Keratinocyte (primary cell): ENCODE data around the gene USP9X.

Experiments
- CTCF ChIP-seq, 3 experiments: IDR thresholded peaks in 1 of 3; conservative IDR thresholded peaks in 1 of 3; optimal IDR thresholded peaks in 1 of 3; 2 replicates in 2 of 3; 3 replicates in 1 of 3; pipeline versions ENCODE3 to v1.5.1; 2011; ENCODE audit warnings: low read length in 3 of 3, mild to moderate bottlenecking in 3 of 3, moderate library complexity in 2 of 3, control low read depth in 1 of 3, inconsistent platforms in 1 of 3; ENCODE audit not compliant: insufficient read depth in 2 of 3; ENCODE audit errors: extremely low read depth in 1 of 3
- EZH2 ChIP-seq: IDR thresholded peaks from one replicate; pipeline ENCODE4 v1.6.1; 2012; ENCODE audit warnings: inconsistent platforms, mild to moderate bottlenecking, low read length, moderate library complexity

GRCh38 chrX:41233988-41234387 is 148.7 kb downstream of the USP9X start:
- TF ChIP-seq CTCF (optimal IDR thresholded peaks at IDR 0.05 in 1 of 3, IDR thresholded peaks at IDR 0.05 in 1 of 3, conservative IDR thresholded peaks at IDR 0.05 in 1 of 3; ENCODE audit: extremely low read depth in 1 of 3, insufficient read depth in 2 of 3, low read length in 3 of 3) (no peak), EZH2 (no peak)
